Progenitor cell of endocrine pancreas (in vitro differentiated cells): ENCODE results near the gene PRTFDC1. TPM values are rescaled to one million over a fixed set of nuclear protein-coding genes. Genes with fewer than 3 reads are reported as not detected.

Experiments used
- DNase-seq: peaks from one replicate; pipeline ENCODE4 v3.0.0; 2021; ENCODE audit warnings: low spot score; ENCODE audit not compliant: unreplicated experiment
- H3K27ac Mint-ChIP-seq: 2 replicates; pipeline ENCODE4 v1.8.0; 2021; ENCODE audit warnings: mild to moderate bottlenecking, moderate library complexity, mixed read lengths
- H3K27me3 Mint-ChIP-seq: 2 replicates; pipeline ENCODE4 v1.8.0; 2021; ENCODE audit warnings: mixed read lengths
- H3K36me3 Mint-ChIP-seq: 2 replicates; pipeline ENCODE4 v1.8.0; 2022; ENCODE audit warnings: mixed read lengths; ENCODE audit not compliant: insufficient read depth
- H3K4me1 Mint-ChIP-seq: 2 replicates; pipeline ENCODE4 v1.8.0; 2021; ENCODE audit warnings: low read depth, mixed read lengths
- H3K4me3 Mint-ChIP-seq: 2 replicates; pipeline ENCODE4 v1.8.0; 2021; ENCODE audit warnings: low read depth, mild to moderate bottlenecking, moderate library complexity, mixed read lengths
- H3K9me3 Mint-ChIP-seq: 2 replicates; pipeline ENCODE4 v1.8.0; 2021; ENCODE audit warnings: low read depth, mixed read lengths
- total RNA-seq: library from RNA; stranded (reverse); gene quantifications from 2 replicates; pipeline ENCODE4 v1.2.1, GENCODE V29; 2021
- TF ChIP-seq, protein P1 (sequence below): fragments of 200-600 bp; sonication (generic); IDR thresholded peaks from one replicate; pipeline ENCODE4 v1.5.0; 2021; ENCODE audit warnings: antibody characterized with exemption, mild to moderate bottlenecking; ENCODE audit not compliant: unreplicated experiment

Gene PRTFDC1
- total RNA-seq, 1 donor from 2014 or later = 35.4 TPM

DNA sequence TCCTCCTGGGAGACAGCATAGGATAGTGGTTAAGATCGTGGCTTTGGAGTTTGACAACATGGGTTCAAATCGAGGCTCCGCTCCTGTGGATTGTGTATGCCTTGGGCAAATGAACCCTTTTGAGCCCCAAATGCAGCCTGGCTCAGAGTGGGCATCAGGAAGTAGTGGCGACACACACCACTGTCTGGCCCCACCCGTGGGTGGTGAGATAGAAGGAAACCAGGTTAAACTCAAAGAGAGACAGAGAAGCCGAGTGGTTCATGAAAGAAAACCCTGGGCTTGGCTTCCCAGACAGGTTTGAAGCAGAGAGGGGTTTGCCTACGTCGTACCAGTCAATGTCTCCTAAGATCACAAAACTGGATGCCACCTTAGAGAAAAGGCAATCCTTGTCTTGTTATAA is 57.7 kb downstream of the PRTFDC1 start:
- TF ChIP-seq, protein P1, sequence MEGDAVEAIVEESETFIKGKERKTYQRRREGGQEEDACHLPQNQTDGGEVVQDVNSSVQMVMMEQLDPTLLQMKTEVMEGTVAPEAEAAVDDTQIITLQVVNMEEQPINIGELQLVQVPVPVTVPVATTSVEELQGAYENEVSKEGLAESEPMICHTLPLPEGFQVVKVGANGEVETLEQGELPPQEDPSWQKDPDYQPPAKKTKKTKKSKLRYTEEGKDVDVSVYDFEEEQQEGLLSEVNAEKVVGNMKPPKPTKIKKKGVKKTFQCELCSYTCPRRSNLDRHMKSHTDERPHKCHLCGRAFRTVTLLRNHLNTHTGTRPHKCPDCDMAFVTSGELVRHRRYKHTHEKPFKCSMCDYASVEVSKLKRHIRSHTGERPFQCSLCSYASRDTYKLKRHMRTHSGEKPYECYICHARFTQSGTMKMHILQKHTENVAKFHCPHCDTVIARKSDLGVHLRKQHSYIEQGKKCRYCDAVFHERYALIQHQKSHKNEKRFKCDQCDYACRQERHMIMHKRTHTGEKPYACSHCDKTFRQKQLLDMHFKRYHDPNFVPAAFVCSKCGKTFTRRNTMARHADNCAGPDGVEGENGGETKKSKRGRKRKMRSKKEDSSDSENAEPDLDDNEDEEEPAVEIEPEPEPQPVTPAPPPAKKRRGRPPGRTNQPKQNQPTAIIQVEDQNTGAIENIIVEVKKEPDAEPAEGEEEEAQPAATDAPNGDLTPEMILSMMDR = no peak
- Mint-ChIP-seq H3K36me3 (peaks cover 6% of the 10 kb centered on the region), H3K27me3 (no peaks in the 10 kb centered on the region), H3K4me3 (no peak overlapping the region), H3K27ac (no peak overlapping the region), H3K4me1 (no peaks in the 10 kb centered on the region), H3K9me3 (no peaks in the 10 kb centered on the region)
- no peak for DNase-seq

DNA sequence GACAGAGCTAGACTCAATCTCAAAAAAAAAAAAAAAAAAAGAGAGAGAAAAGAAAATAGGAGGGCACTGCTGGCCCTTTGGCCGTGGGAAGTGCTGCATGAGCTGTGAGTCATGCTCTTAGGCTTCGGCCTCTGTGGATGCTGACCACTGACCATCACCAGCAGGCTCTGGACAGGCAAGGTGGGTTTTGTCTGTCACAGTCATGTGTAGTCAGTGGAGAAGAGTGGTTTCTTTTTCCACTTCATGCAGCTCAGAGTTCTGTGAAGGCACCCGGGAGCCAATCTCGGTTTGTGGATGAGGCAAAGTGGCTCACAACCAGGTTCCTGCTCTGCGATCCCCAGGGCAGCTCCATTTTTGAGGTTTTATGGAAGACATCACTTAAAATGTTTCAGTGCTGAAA is 58.1 kb downstream of the PRTFDC1 start:
- Mint-ChIP-seq H3K36me3 (peaks cover 6% of the 10 kb centered on the region), H3K4me1 (no peaks in the 10 kb centered on the region), H3K27ac (no peak overlapping the region), H3K4me3 (no peak overlapping the region), H3K27me3 (no peaks in the 10 kb centered on the region), H3K9me3 (no peaks in the 10 kb centered on the region)
- TF ChIP-seq, protein P1 = no peak
- DNase-seq = no peak

DNA sequence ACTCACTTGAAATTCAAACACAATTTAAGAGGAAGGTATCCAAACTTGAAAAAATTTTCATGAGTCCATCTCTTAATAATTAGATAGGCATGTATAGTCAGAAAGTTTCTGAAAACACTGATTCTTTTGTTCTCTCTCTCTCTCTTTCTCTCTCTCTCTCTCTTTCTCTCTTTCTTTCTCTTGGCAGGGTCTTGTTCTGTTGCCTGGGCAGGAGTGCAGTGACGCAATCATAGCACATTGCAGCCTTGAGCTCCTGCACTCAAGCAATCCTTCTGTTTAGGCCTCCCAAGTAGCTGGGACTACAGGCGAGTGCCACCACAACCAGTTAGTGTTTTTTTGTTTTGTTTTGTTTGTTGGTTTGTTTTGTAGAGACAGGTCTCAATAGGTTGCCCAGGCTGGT is 59.3 kb downstream of the PRTFDC1 start:
- TF ChIP-seq, protein P1 = no peak
- Mint-ChIP-seq H3K9me3 (no peaks in the 10 kb centered on the region), H3K36me3 (peaks cover 4% of the 10 kb centered on the region), H3K27ac (no peak overlapping the region), H3K4me1 (no peaks in the 10 kb centered on the region), H3K27me3 (no peaks in the 10 kb centered on the region), H3K4me3 (no peak overlapping the region)
- no peak for DNase-seq

DNA sequence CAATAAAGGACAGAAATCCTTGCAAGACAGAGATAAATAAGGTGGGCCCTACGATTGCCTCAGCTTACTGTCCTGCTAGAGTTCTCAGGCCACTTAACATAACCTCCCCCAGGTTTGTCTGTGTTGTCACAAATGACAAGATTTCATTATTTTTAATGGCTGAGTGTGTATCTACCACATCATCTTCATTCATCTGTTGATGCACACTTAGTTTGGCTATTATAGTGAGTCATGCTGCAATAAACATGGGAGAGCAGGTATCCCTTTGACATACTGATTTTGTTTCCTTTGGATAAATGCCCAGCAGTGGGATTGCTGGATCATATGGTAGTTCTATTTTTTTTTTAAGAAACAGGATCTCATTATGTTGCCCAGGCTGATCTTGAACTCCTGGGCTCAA is 60.6 kb downstream of the PRTFDC1 start:
- Mint-ChIP-seq H3K36me3 (peaks cover 4% of the 10 kb centered on the region), H3K4me3 (no peak overlapping the region), H3K27me3 (no peaks in the 10 kb centered on the region), H3K9me3 (no peaks in the 10 kb centered on the region), H3K27ac (no peak overlapping the region), H3K4me1 (no peaks in the 10 kb centered on the region)
- DNase-seq = no peak
- TF ChIP-seq, protein P1 = no peak

DNA sequence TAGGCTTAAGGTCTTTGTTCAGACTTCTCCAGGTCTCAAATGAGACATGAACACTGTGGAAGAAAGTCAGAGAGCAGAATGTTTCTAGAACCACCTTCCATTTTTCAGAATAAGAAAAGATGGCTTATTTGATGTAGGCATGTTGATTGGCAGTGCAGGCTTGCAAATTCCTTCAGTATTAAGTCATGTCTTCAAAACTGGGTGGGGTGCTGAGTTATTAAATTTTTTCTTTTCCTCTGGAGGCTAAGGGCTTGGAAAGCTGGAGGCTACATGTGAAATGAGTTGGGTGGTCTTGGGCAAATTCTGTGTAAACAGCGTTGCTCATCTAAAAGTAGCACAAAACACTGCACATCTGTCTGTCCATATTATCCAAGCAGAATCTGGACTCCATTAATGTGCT is 62.8 kb downstream of the PRTFDC1 start:
- Mint-ChIP-seq H3K4me3 (no peak overlapping the region), H3K27ac (no peak overlapping the region), H3K27me3 (no peaks in the 10 kb centered on the region), H3K9me3 (no peaks in the 10 kb centered on the region), H3K4me1 (peaks cover 6% of the 10 kb centered on the region), H3K36me3 (peaks cover 3% of the 10 kb centered on the region)
- TF ChIP-seq, protein P1 = no peak
- no peak for DNase-seq
